ENCODE data around the gene GOLGA1.

DNA sequence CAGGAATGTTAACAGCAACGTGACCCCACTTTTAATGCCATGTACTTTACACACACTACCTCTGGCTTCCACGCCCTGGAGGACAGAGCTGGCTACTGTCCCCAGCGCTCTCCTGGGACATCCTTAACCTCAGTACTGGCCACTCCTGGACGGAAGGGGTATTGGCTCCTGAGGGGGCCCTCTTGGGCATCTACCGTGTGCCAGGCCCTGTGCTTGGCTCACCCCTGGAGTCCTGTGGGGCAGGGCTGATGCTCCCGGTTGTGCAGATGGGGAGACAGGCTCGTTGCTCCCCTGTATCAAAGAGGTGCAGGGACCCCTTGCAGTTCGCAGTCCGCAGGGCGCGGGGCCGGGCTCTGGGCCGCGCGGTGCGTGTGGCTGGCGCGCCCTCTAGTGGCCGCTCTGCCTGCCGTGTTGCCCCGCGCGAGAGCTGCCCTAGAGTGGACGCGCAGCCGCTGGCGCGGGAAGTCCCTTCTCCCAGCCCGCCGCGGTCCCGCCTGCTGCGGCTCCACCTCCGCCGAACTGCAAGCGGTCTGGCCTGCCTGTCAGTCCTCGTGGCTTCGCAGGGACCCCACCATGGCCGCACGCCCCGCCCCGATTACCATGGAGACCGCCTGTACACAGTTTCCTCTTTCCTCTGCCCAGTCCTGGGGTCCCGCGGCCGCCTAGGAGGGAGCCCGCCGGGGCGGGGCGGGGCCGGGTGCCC lies 87.9 kb downstream of the GOLGA1 start, which contains the start of gene WDR38:
- TF ChIP-seq EP300 (IDR thresholded peaks at IDR 0.05) = no peak
- TF ChIP-seq CTCF (IDR thresholded peaks at IDR 0.05) = peak; percentile 97 to 100 (median 100)
- TF ChIP-seq POLR2A (IDR thresholded peaks at IDR 0.05) = peak in 1 of 4 donors; percentile 6

Data from upper lobe of left lung (tissue), 4 donors.